NOMO-1 treated with DMSO at 0.1 percent for 48 hours (cell line): ENCODE measurements around the gene ITPR1.

Source experiments
- DNase-seq: peaks from one replicate; lab custom pipeline; 2025; ENCODE audit not compliant: unreplicated experiment; lab: John Stamatoyannopoulos, UW

Gene ITPR1

GRCh38 chr3:4508048-4508981, 15.2 kb downstream of the ITPR1 start:
- DNase-seq: no peak

GRCh38 chr3:4509043-4509442, 15.9 kb downstream of the ITPR1 start:
- no peak for DNase-seq

GRCh38 chr3:4509983-4510755, 17.0 kb downstream of the ITPR1 start:
- DNase-seq: no peak

- no peak for DNase-seq
These were observed 18.5 kb downstream of the ITPR1 start for GRCh38 chr3:4511491-4512262.

- no peak for DNase-seq
These were observed 19.9 kb downstream of the ITPR1 start for GRCh38 chr3:4512895-4513616.

GRCh38 chr3:4514321-4514720, 21.2 kb downstream of the ITPR1 start:
- no peak for DNase-seq

- DNase-seq: no peak
These were observed 21.8 kb downstream of the ITPR1 start for GRCh38 chr3:4514916-4515315.

- no peak for DNase-seq
These were observed 22.9 kb downstream of the ITPR1 start for GRCh38 chr3:4515916-4516579.

- no peak for DNase-seq
These were observed 23.9 kb downstream of the ITPR1 start for GRCh38 chr3:4517093-4517492.

- peak; percentile 79 for DNase-seq
These were observed 24.6 kb downstream of the ITPR1 start for GRCh38 chr3:4517643-4518311.

- peak; percentile 91 for DNase-seq
These were observed 27.1 kb downstream of the ITPR1 start for GRCh38 chr3:4520033-4520816.

- no peak for DNase-seq
These were observed 29.8 kb downstream of the ITPR1 start for GRCh38 chr3:4522947-4523346.

- no peak for DNase-seq
These were observed 30.9 kb downstream of the ITPR1 start for GRCh38 chr3:4523710-4524698.

- peak; percentile 73 for DNase-seq
These were observed 32.5 kb downstream of the ITPR1 start for GRCh38 chr3:4525560-4526223.

GRCh38 chr3:4528320-4528719, 35.2 kb downstream of the ITPR1 start:
- DNase-seq: no peak

GRCh38 chr3:4528819-4529600, 35.9 kb downstream of the ITPR1 start:
- no peak for DNase-seq
